ENCODE results near the gene DHRS11.

- TF ChIP-seq OSR1 (CRISPR knock-in tag; IDR thresholded peaks at IDR 0.05) (no peak), PATZ1 (CRISPR knock-in tag; IDR thresholded peaks at IDR 0.05; ENCODE audit: borderline replicate concordance) (no peak), PPARA (CRISPR knock-in tag; IDR thresholded peaks at IDR 0.05; ENCODE audit: borderline replicate concordance) (no peak), ZFP30 (CRISPR knock-in tag; IDR thresholded peaks at IDR 0.05) (no peak)
Measured at GRCh38 chr17:36592716-36593321, 1.1 kb downstream of the DHRS11 start.
